ENCODE data around the gene TWF1. TPM values are rescaled to one million over a fixed set of nuclear protein-coding genes. Genes with fewer than 3 reads are reported as not detected.
"Not testable (repeated sequence)": the region's sequence is repeated elsewhere in the genome, so short reads cannot be mapped to it uniquely, and the experiment has no call there.

The TWF1 gene
- total RNA-seq (40.7 TPM), polyA plus RNA-seq (ENCODE audit: insufficient read depth in 1 of 8, insufficient read length in 8 of 8, low replicate concordance in 1 of 8) (10 to 100 TPM; 25.6 to 45.4 (median 31.7) TPM)
- long read RNA-seq, donor 1, transcript TWF1-201 (9 exons, 3,045 nt), result major isoform, 6 of 6 reads
- long read RNA-seq, donor 1, partial matches to known transcripts, result 0 of 6 reads
- long read RNA-seq, donor 1, other reads (novel, unspliced or antisense), result 0 of 6 reads
- long read RNA-seq, donor 2, partial matches to known transcripts, result 0 of 4 reads
- long read RNA-seq, donor 2, other reads (novel, unspliced or antisense), result 0 of 4 reads
- long read RNA-seq, donor 3, transcript TWF1-201 (9 exons, 3,045 nt), result major isoform, 12 of 13 reads
- long read RNA-seq, donor 3, partial matches to known transcripts, result 0 of 13 reads
- long read RNA-seq, donor 3, other reads (novel, unspliced or antisense), result 0 of 13 reads
- long read RNA-seq, donor 4, transcript TWF1-201 (9 exons, 3,045 nt), result major isoform, 9 of 11 reads
- long read RNA-seq, donor 4, partial matches to known transcripts, result 0 of 11 reads
- long read RNA-seq, donor 4, other reads (novel, unspliced or antisense), result 0 of 11 reads
- long read RNA-seq, donor 5, transcript TWF1-201 (9 exons, 3,045 nt), result major isoform, 35 of 35 reads
- long read RNA-seq, donor 5, partial matches to known transcripts, result 0 of 35 reads
- long read RNA-seq, donor 5, other reads (novel, unspliced or antisense), result 0 of 35 reads
- long read RNA-seq, donor 6, transcript TWF1-201 (9 exons, 3,045 nt), result major isoform, 16 of 16 reads
- long read RNA-seq, donor 6, partial matches to known transcripts, result 0 of 16 reads
- long read RNA-seq, donor 6, other reads (novel, unspliced or antisense), result 0 of 16 reads
- long read RNA-seq, donor 7, transcript TWF1-201 (9 exons, 3,045 nt), result major isoform, 13 of 14 reads
- long read RNA-seq, donor 7, partial matches to known transcripts, result 0 of 14 reads
- long read RNA-seq, donor 7, other reads (novel, unspliced or antisense), result 0 of 14 reads
- long read RNA-seq, donor 8, transcript TWF1-201 (9 exons, 3,045 nt), result major isoform, 10 of 10 reads
- long read RNA-seq, donor 8, partial matches to known transcripts, result 0 of 10 reads
- long read RNA-seq, donor 8, other reads (novel, unspliced or antisense), result 0 of 10 reads
- long read RNA-seq, donor 9, transcript TWF1-201 (9 exons, 3,045 nt), result major isoform, 10 of 11 reads
- long read RNA-seq, donor 9, partial matches to known transcripts, result 0 of 11 reads
- long read RNA-seq, donor 9, other reads (novel, unspliced or antisense), result 0 of 11 reads
- long read RNA-seq, donor 10, transcript TWF1-201 (9 exons, 3,045 nt), result major isoform, 13 of 14 reads
- long read RNA-seq, donor 10, partial matches to known transcripts, result 0 of 14 reads
- long read RNA-seq, donor 10, other reads (novel, unspliced or antisense), result 0 of 14 reads
- long read RNA-seq, donor 11, transcript TWF1-201 (9 exons, 3,045 nt), result major isoform, 12 of 18 reads
- long read RNA-seq, donor 11, partial matches to known transcripts, result 5 of 18 reads
- long read RNA-seq, donor 11, other reads (novel, unspliced or antisense), result 0 of 18 reads

- under 1% methylated on average over 86 of the region's 89 CpGs for WGBS (ENCODE audit: insufficient coverage)
- H3K36me3 ChIP-seq (ENCODE audit: control insufficient read depth, insufficient read depth, low read length), result peaks cover 2% of the 10 kb centered on the region
- no peaks in the 10 kb centered on the region for H3K9me3 ChIP-seq (replicated peaks; ENCODE audit: control insufficient read depth, low read depth, low read length)
- peak; percentile 95 for DNase-seq
- peaks cover under 1% of the 10 kb centered on the region for H3K27me3 ChIP-seq (ENCODE audit: control insufficient read depth, insufficient read depth, low read length)
- peak within 1 kb of the TSS; percentile 86 for H3K4me3 ChIP-seq (ENCODE audit: low read length)
- H3K27ac ChIP-seq (ENCODE audit: low read length), result peak within 1 kb of the TSS; percentile 99
- H3K4me1 ChIP-seq (ENCODE audit: control insufficient read depth, insufficient read depth, low read length), result peaks cover 3% of the 10 kb centered on the region
These were observed at the start of gene TWF1 for GRCh38 chr12:43805860-43806736. Gene TWF1 (minus strand): TSS chr12:43806317. CDS start chr12:43806245, 72 bp downstream.

- H3K4me3 ChIP-seq (ENCODE audit: low read length), result no peak overlapping the region
- H3K27ac ChIP-seq (ENCODE audit: low read length), result no peak overlapping the region
- no peaks in the 10 kb centered on the region for H3K36me3 ChIP-seq (ENCODE audit: control insufficient read depth, insufficient read depth, low read length)
- no peaks in the 10 kb centered on the region for H3K9me3 ChIP-seq (replicated peaks; ENCODE audit: control insufficient read depth, low read depth, low read length)
- H3K27me3 ChIP-seq (ENCODE audit: control insufficient read depth, insufficient read depth, low read length), result no peaks in the 10 kb centered on the region
- no CpG with 5 or more reads among the region's 1 CpG for WGBS (ENCODE audit: insufficient coverage)
- no peaks in the 10 kb centered on the region for H3K4me1 ChIP-seq (ENCODE audit: control insufficient read depth, insufficient read depth, low read length)
- no peak for DNase-seq
These were observed 46.6 kb upstream of the TWF1 start for GRCh38 chr12:43852744-43853143.

GRCh38 chr12:43848786-43849185 lies 42.7 kb upstream of the TWF1 start:
- H3K4me1 ChIP-seq (ENCODE audit: control insufficient read depth, insufficient read depth, low read length), result no peaks in the 10 kb centered on the region
- H3K4me3 ChIP-seq (ENCODE audit: low read length), result no peak overlapping the region
- no peaks in the 10 kb centered on the region for H3K36me3 ChIP-seq (ENCODE audit: control insufficient read depth, insufficient read depth, low read length)
- no peaks in the 10 kb centered on the region for H3K9me3 ChIP-seq (replicated peaks; ENCODE audit: control insufficient read depth, low read depth, low read length)
- H3K27me3 ChIP-seq (ENCODE audit: control insufficient read depth, insufficient read depth, low read length), result no peaks in the 10 kb centered on the region
- DNase-seq, result no peak
- WGBS (ENCODE audit: insufficient coverage), result 88% methylated on average over 3 of the region's 3 CpGs
- no peak overlapping the region for H3K27ac ChIP-seq (ENCODE audit: low read length)

- WGBS (ENCODE audit: insufficient coverage), result 100% methylated on average over 2 of the region's 4 CpGs
- Histone ChIP-seq H3K27ac (ENCODE audit: low read length) (no peak overlapping the region), H3K9me3 (replicated peaks; ENCODE audit: control insufficient read depth, low read depth, low read length) (no peaks in the 10 kb centered on the region)
These were observed 42.0 kb upstream of the TWF1 start for GRCh38 chr12:43848226-43848507.

GRCh38 chr12:43847425-43848225 lies 41.5 kb upstream of the TWF1 start:
- H3K27me3 ChIP-seq (ENCODE audit: control insufficient read depth, insufficient read depth, low read length); DNase-seq; H3K27ac ChIP-seq (ENCODE audit: low read length); H3K9me3 ChIP-seq (replicated peaks; ENCODE audit: control insufficient read depth, low read depth, low read length); H3K36me3 ChIP-seq (ENCODE audit: control insufficient read depth, insufficient read depth, low read length); H3K4me1 ChIP-seq (ENCODE audit: control insufficient read depth, insufficient read depth, low read length); H3K4me3 ChIP-seq (ENCODE audit: low read length): not testable (repeated sequence)
- no CpG with 5 or more reads among the region's 4 CpGs for WGBS (ENCODE audit: insufficient coverage)

More at GRCh38 chr12:43848226-43848507, 42.0 kb upstream of the TWF1 start:
- Histone ChIP-seq H3K36me3 (ENCODE audit: control insufficient read depth, insufficient read depth, low read length) (no peaks in the 10 kb centered on the region), H3K27me3 (ENCODE audit: control insufficient read depth, insufficient read depth, low read length) (no peaks in the 10 kb centered on the region), H3K4me3 (ENCODE audit: low read length) (no peak overlapping the region), H3K4me1 (ENCODE audit: control insufficient read depth, insufficient read depth, low read length) (no peaks in the 10 kb centered on the region)
- DNase-seq, result no peak

GRCh38 chr12:43842259-43842658 lies 36.1 kb upstream of the TWF1 start:
- no peak for DNase-seq
- H3K4me3 ChIP-seq (ENCODE audit: low read length), result no peak overlapping the region
- no peaks in the 10 kb centered on the region for H3K9me3 ChIP-seq (replicated peaks; ENCODE audit: control insufficient read depth, low read depth, low read length)
- no peak overlapping the region for H3K27ac ChIP-seq (ENCODE audit: low read length)
- no peaks in the 10 kb centered on the region for H3K36me3 ChIP-seq (ENCODE audit: control insufficient read depth, insufficient read depth, low read length)
- no CpG with 5 or more reads among the region's 1 CpG for WGBS (ENCODE audit: insufficient coverage)
- no peaks in the 10 kb centered on the region for H3K27me3 ChIP-seq (ENCODE audit: control insufficient read depth, insufficient read depth, low read length)
- H3K4me1 ChIP-seq (ENCODE audit: control insufficient read depth, insufficient read depth, low read length), result no peaks in the 10 kb centered on the region

- Histone ChIP-seq H3K27me3 (ENCODE audit: control insufficient read depth, insufficient read depth, low read length) (no peaks in the 10 kb centered on the region), H3K4me3 (ENCODE audit: low read length) (no peak overlapping the region), H3K4me1 (ENCODE audit: control insufficient read depth, insufficient read depth, low read length) (no peaks in the 10 kb centered on the region), H3K27ac (ENCODE audit: low read length) (no peak overlapping the region), H3K36me3 (ENCODE audit: control insufficient read depth, insufficient read depth, low read length) (no peaks in the 10 kb centered on the region), H3K9me3 (replicated peaks; ENCODE audit: control insufficient read depth, low read depth, low read length) (no peaks in the 10 kb centered on the region)
- DNase-seq, result no peak
- 100% methylated on average over 2 of the region's 3 CpGs for WGBS (ENCODE audit: insufficient coverage)
These were observed 35.1 kb upstream of the TWF1 start for GRCh38 chr12:43841253-43841652.

- Histone ChIP-seq H3K4me3 (ENCODE audit: low read length) (no peak overlapping the region), H3K27me3 (ENCODE audit: control insufficient read depth, insufficient read depth, low read length) (no peaks in the 10 kb centered on the region), H3K27ac (ENCODE audit: low read length) (no peak overlapping the region), H3K4me1 (ENCODE audit: control insufficient read depth, insufficient read depth, low read length) (no peaks in the 10 kb centered on the region), H3K9me3 (replicated peaks; ENCODE audit: control insufficient read depth, low read depth, low read length) (no peaks in the 10 kb centered on the region), H3K36me3 (ENCODE audit: control insufficient read depth, insufficient read depth, low read length) (no peaks in the 10 kb centered on the region)
- no peak for DNase-seq
- no CpG with 5 or more reads among the region's 4 CpGs for WGBS (ENCODE audit: insufficient coverage)
These were observed 34.2 kb upstream of the TWF1 start for GRCh38 chr12:43840338-43840737.
